ENCODE measurements around the gene DCD.

GRCh38 chr12:54684636-54685630, 36.8 kb upstream of the DCD start:
- TF ChIP-seq, protein P1, sequence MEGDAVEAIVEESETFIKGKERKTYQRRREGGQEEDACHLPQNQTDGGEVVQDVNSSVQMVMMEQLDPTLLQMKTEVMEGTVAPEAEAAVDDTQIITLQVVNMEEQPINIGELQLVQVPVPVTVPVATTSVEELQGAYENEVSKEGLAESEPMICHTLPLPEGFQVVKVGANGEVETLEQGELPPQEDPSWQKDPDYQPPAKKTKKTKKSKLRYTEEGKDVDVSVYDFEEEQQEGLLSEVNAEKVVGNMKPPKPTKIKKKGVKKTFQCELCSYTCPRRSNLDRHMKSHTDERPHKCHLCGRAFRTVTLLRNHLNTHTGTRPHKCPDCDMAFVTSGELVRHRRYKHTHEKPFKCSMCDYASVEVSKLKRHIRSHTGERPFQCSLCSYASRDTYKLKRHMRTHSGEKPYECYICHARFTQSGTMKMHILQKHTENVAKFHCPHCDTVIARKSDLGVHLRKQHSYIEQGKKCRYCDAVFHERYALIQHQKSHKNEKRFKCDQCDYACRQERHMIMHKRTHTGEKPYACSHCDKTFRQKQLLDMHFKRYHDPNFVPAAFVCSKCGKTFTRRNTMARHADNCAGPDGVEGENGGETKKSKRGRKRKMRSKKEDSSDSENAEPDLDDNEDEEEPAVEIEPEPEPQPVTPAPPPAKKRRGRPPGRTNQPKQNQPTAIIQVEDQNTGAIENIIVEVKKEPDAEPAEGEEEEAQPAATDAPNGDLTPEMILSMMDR (optimal IDR thresholded peaks at IDR 0.05 in 1 of 3, IDR thresholded peaks at IDR 0.05 in 1 of 3, conservative IDR thresholded peaks at IDR 0.05 in 1 of 3; ENCODE audit: extremely low read depth in 1 of 3, insufficient read depth in 2 of 3, low read length in 3 of 3), result no peak
- TF ChIP-seq EZH2 (IDR thresholded peaks at IDR 0.05; ENCODE audit: low read length), result no peak

Measured in keratinocyte (primary cell).